ENCODE results near the gene IFIT1B.

DNA sequence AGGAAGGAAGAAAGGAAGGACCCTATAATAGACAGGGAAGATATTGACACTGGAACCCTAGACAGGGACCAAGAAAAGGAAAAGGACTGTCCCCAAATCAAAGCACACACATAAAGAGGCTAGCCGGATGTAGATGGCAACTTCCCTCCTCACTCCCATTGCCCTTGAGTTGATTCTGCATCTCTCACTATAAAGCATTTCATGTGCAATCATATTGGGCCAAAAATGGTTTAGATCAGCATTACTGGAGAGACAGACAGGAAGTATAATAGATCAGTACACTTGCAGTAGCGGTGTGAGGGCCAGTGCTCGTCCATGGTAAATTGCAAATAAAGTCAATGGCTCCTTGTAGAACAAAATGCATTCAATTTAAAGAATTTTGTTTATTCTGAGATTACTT, 41.6 kb upstream of the IFIT1B start:
- TF ChIP-seq REST (IDR thresholded peaks at IDR 0.05; ENCODE audit: borderline replicate concordance) (no peak), REST (CRISPR knock-in tag; IDR thresholded peaks at IDR 0.05; ENCODE audit: low read depth) (no peak), EZH2 (IDR thresholded peaks at IDR 0.05; ENCODE audit: borderline replicate concordance, low read depth, low read length) (no peak), MTA2 (IDR thresholded peaks at IDR 0.05; ENCODE audit: low read depth) (no peak), TBP (optimal IDR thresholded peaks at IDR 0.05; ENCODE audit: low read depth, low read length) (no peak), ZNF253 (CRISPR knock-in tag; conservative IDR thresholded peaks at IDR 0.05) (no peak), FIP1L1 (IDR thresholded peaks at IDR 0.05; ENCODE audit: low read depth, low read length, poor library complexity, severe bottlenecking) (no peak), KLF13 (tag; IDR thresholded peaks at IDR 0.05; ENCODE audit: borderline replicate concordance, low read depth) (no peak), MCM7 (IDR thresholded peaks at IDR 0.05) (no peak), ZBTB17 (CRISPR knock-in tag; IDR thresholded peaks at IDR 0.05) (no peak), TOE1 (IDR thresholded peaks at IDR 0.05; ENCODE audit: borderline replicate concordance) (no peak), TOE1 (CRISPR knock-in tag; IDR thresholded peaks at IDR 0.05; ENCODE audit: borderline replicate concordance, low read depth) (no peak), POLR2G (IDR thresholded peaks at IDR 0.05; ENCODE audit: low read depth, low read length) (no peak)
- TF ChIP-seq, protein P1, sequence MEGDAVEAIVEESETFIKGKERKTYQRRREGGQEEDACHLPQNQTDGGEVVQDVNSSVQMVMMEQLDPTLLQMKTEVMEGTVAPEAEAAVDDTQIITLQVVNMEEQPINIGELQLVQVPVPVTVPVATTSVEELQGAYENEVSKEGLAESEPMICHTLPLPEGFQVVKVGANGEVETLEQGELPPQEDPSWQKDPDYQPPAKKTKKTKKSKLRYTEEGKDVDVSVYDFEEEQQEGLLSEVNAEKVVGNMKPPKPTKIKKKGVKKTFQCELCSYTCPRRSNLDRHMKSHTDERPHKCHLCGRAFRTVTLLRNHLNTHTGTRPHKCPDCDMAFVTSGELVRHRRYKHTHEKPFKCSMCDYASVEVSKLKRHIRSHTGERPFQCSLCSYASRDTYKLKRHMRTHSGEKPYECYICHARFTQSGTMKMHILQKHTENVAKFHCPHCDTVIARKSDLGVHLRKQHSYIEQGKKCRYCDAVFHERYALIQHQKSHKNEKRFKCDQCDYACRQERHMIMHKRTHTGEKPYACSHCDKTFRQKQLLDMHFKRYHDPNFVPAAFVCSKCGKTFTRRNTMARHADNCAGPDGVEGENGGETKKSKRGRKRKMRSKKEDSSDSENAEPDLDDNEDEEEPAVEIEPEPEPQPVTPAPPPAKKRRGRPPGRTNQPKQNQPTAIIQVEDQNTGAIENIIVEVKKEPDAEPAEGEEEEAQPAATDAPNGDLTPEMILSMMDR (IDR thresholded peaks at IDR 0.05 in 2 of 3, conservative IDR thresholded peaks at IDR 0.05 in 1 of 3; ENCODE audit: insufficient read depth in 2 of 3, low read depth in 1 of 3, low read length in 3 of 3): no peak
- TF ChIP-seq, protein P2, sequence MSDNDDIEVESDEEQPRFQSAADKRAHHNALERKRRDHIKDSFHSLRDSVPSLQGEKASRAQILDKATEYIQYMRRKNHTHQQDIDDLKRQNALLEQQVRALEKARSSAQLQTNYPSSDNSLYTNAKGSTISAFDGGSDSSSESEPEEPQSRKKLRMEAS (CRISPR knock-in tag; IDR thresholded peaks at IDR 0.05): no peak
- TF ChIP-seq, protein P3, sequence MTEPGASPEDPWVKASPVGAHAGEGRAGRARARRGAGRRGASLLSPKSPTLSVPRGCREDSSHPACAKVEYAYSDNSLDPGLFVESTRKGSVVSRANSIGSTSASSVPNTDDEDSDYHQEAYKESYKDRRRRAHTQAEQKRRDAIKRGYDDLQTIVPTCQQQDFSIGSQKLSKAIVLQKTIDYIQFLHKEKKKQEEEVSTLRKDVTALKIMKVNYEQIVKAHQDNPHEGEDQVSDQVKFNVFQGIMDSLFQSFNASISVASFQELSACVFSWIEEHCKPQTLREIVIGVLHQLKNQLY (CRISPR knock-in tag; conservative IDR thresholded peaks at IDR 0.05): no peak

Measured in K562 (cell line).